Ovary (tissue), 3 donors: Measurements from ENCODE around the gene RNASE12.

ENCODE experiments used
- EP300 ChIP-seq: sonication (generic); formaldehyde crosslinking; IDR thresholded peaks from one replicate; pipeline ENCODE4 v1.6.1; 2017; ENCODE audit warnings: antibody characterized with exemption
- POLR2A ChIP-seq: fragments of 450-650 bp; IDR thresholded peaks from one replicate; pipeline ENCODE4 v1.6.1; 2017; ENCODE audit warnings: antibody characterized with exemption, mild to moderate bottlenecking, moderate library complexity
- TF ChIP-seq, protein P1 (sequence below), 3 donors: fragments of 450-650 bp in 2 of 3; fragments of 200-600 bp in 1 of 3; IDR thresholded peaks; one replicate each; pipeline versions ENCODE4 v1.5.1 to v1.8.0; 2016 to 2022; ENCODE audit warnings: antibody characterized with exemption in 3 of 3, mild to moderate bottlenecking in 1 of 3
- donor health status: DM: no; HTN: no; CAD: no.

DNA sequence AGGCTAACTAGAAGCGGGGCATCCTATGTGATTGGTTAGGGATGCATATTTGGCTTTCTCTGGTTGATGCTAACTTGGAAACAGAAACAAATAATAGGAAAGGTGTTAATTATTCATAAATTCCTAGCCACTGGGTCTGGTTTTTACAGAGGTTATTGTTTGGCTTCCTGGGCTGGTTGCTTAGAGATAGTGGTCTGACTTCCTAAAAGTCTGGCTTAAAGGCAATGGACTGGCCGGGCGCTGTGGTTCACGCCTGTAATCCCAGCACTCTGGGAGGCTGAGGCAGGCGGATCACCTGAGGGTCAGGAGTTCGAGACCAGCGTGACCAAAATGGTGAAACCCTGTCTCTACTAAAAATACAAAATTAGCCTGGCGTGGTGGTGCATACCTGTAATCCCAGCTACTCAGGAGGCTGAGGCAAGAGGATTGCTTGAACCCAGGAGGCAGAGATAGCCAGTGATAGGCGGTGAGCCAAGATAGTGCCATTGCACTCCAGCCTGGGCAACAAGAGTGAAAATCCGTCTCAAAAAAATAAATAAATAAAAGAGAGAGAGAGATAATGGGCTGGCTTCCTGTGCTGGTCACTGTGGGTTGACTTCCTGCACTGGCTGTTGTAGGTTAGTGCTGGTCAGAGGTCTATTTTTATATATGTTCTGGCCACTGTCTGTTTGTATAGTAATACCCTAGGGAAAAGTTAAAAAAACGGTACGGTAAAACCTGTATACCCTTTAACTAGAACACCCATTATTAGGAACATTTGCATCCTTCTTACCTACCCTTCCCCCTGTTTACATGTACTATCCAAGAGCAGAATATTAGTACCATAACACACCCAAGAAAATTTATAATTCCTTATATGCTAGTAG is 26.2 kb upstream of the RNASE12 start:
- TF ChIP-seq, protein P1, sequence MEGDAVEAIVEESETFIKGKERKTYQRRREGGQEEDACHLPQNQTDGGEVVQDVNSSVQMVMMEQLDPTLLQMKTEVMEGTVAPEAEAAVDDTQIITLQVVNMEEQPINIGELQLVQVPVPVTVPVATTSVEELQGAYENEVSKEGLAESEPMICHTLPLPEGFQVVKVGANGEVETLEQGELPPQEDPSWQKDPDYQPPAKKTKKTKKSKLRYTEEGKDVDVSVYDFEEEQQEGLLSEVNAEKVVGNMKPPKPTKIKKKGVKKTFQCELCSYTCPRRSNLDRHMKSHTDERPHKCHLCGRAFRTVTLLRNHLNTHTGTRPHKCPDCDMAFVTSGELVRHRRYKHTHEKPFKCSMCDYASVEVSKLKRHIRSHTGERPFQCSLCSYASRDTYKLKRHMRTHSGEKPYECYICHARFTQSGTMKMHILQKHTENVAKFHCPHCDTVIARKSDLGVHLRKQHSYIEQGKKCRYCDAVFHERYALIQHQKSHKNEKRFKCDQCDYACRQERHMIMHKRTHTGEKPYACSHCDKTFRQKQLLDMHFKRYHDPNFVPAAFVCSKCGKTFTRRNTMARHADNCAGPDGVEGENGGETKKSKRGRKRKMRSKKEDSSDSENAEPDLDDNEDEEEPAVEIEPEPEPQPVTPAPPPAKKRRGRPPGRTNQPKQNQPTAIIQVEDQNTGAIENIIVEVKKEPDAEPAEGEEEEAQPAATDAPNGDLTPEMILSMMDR (IDR thresholded peaks at IDR 0.05), result no peak
- TF ChIP-seq POLR2A (no peak), EP300 (no peak)
